Fibroblast of skin of right biceps (primary cell): ENCODE measurements around the gene MIF4GD.
"Not testable (repeated sequence)": the region's sequence is repeated elsewhere in the genome, so short reads cannot be mapped to it uniquely, and the experiment has no call there.

ENCODE experiments used
- DNase-seq: peaks from one replicate; pipeline ENCODE4 v3.0.0-alpha.2; 2013

MIF4GD gene

DNA sequence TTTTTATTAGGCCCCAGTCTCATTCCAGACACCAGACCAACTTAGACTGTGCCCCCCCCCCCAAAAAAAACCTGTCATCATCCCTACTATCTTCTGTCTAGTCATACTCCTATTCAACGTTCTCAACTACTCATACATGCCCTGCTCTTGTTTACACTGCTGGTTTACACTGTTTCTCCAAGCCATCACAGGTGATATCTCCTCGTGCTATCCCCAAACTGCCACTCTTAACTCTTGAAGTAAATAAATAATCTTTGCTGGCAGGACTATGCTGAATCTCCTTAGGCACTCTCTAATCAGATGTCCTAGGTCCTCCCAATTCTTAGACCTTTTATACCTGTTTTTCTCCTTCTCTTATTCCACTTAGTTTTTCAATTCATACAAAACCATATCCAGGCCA, 13.8 kb downstream of the MIF4GD start:
- DNase-seq: not testable (repeated sequence)

DNA sequence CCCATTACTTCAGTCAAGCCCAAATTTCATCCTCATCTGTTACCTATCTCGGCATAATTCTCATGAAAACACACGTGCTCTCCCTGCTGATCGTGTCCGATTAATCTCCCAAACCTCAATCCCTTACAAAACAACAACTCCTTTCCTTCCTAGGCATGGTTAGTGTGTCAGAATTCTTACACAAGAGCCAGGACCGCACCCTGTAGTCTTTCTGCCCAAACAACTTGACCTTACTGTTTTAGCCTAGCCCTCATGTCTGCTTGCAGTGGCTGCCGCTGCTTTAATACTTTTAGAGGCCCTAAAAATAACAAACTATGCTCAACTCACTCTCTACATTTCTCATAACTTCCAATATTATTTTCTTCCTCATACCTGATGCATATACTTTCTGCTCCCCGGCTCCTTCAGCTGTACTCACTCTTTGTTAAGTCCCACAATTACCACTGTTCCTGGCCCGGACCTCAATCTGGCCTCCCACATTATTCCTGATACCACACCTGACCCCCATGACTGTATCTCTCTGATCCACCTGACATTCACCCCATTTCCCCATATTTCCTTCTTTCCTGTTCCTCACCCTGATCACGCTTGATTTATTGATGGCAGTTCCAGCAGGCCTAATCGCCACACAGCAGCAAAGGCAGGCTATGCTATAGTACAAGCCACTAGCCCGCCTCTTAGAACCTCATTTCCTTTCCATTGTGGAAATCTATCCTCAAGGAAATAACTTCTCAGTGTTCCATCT, 14.9 kb downstream of the MIF4GD start:
- DNase-seq: not testable (repeated sequence)

DNA sequence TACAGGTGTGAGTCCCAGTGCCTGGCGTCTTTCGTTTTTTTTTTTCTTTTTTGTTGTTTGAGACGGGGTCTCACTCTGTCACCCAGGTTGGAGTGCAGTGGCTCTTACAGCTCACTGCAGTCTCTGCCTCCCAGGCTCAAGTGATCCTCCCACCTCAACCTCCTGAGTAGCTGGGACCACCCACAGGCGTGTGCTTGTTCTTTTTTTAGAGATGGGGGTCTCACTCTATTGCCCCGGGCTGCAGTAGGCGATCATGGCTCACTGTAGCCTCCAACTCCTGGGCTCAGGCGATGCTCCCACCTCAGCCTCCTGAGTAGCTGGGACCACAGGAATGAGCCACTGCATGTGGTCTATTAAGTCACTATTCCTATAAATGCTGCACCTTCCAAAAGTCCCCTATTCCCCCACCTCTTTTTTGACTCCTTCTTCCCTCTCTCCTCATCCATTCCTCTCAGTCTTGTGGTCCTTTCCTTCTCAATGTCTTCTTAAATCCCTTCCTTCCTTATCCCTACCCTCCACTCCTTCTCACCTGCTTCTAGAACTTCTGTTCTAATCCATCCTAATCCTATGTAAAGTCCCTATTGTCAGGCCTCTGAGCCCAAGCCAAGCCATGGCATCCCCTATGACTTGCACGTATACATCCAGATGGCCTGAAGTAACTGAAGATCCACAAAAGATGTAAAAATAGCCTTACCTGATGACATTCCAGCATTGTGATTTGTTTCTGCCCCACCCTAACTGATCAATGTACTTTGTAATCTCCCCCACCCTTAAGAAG, 18.8 kb downstream of the MIF4GD start:
- no peak for DNase-seq

DNA sequence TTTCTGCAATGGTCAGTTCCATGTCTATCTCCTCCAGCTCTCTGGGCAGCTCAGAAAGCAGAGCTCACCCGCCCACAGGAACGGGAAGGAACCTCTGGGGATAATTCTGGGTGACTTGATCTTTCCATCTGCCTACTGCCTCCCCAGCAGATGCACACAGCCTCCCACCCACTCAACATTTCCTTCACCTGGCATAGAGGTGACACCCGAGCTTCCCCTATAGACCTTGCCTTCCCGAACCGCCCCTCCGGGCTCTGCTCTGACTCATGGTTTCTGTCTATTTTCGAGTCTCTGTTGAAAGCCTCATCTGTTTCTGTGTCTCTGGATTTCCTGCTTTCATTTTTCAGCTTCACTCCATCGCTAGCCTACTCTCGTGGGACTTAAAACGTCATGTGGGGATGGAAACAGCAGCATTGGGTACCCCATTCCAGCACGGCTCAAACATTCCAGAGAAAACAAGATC, 21.0 kb downstream of the MIF4GD start:
- peak; percentile 60 for DNase-seq

DNA sequence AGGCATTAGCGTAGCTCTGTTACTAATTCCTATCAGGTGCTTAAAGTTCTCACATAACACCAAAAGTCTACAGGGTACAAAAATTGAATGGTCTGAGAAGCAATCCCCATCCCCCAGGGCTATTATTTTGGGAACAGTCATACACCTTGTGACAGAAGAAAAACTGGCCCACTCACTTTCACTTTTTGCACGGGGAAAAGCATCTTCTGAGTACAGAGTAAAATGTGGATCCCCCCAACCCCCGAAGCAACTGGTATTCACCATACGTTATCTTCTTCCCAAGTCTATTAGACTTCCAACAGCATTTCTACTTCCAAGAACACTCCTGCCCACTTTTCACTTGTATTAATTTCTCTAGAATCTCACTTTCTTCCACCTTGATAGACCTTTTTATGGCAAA, 21.5 kb downstream of the MIF4GD start:
- DNase-seq: no peak

DNA sequence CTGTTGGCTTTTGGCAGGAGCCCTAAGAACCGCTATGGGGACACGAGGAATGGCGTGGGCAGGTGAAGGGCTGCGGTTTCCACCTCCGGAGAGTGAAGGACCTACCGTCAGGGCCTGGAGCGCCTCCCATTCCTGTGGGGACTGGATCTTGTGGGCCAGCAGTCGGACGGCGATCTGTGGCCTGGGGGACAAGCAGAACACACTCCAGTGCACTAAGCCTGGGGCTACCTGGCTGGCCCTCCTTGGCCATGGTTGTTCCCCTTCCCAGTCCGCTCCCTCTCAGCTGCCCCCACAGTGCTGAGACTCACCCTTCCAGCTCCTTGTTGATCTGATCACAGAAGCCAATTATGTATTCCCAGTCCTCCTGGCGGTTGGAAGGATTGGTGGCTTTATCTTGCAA, 24.6 kb downstream of the MIF4GD start:
- DNase-seq: no peak

DNA sequence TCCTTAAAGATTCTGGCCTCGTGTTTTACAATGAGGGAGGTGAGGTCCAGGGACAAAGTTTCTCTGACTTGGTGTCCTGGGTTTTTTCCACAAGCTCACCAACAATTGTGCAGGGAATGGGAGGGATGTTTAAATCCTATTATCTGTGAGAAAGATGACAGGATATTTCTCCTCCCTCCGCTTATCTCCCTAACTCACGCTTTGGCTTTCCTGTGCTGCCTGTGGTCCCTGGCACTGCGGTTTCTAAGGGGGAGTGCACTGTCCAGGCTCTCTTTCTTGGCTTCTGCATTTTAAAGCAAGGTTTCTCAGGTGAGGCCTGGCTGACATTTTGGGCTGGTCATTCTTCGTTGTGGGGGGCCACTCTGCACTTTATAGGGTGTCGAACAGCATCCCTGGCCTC, 26.0 kb downstream of the MIF4GD start:
- DNase-seq: no peak

DNA sequence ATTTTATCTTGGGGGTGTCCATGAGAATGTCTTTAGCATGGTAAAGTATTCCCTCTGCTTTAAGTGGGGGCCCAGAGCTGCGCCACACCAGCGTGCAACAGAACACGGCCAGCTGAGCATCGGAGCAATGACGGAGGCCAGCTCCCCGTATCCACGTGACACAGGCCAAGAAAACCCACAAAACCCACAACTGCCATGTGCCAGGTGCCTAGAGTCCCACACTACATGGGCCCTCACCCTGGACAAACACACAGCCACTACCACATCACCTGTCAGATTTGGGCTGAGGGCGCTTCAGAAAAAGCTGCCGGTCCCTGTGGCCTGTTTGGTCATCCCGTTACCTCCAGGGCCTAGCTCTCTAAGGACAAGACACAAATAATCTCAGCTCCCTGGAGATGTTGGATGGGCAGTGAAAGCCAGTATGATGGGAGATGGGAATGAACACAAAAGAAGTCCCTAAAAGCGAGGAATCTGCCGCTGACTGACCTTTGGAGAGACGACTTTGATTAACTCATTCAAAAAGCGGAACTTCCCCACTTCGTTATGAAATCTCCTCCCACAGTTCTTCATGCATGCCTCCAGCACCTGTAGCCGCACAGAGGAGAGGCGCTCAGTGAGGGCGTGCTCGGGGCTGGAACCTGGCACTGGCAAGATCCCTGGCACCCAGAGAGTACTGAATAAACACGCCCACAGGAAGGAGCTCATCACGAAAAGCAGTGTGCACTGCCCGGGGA, 26.7 kb downstream of the MIF4GD start:
- DNase-seq: no peak

DNA sequence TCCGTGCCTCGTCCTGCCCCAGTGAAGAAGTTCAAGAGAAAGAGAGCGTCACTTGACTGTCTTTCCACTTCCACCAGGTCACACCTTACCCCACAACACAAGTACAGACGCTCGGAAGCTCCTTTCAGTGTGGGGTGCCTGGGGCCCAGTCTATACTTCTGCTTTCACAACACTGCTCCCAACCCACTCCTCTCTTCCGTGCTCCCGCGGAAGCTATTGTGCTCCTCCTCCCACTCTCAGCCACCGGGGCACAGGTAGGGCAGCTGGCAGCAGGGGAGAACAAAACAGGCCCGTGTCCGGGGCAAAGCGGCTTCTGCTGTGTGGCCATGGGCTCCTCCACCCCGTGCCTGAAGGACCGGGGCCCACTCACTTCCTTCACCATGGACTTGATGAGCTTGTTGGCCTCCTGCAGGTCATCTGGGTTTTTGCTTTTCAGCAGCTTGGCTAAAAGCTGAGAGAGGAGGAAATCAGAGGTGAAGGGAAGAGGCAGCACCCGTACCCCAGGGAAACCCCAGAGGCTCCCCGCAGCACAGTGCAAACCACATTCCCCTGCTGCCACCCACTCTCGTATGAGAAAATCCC, 28.5 kb downstream of the MIF4GD start:
- no peak for DNase-seq

DNA sequence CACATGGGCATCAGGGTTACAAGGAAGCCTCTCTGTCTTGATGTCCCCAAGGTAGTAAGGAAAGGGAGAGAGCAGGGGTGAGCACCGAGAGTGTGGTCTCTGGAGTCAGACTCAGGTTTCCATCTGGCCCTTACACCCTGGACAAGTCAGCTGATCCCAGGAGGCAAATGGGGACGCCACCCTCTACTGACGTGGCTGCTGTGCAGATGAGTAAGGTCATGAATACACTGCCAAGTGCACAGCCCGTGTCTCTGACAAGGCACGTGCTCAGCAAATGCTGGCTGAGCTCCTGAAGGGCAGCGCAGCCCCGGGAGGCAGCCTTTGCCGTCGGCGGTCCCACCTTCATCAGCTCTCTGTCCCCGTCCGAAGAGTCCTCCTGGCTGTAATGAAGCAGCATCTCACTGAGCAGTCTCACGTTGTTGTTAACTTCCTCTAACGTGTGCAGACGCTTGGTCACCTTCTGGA, 29.0 kb downstream of the MIF4GD start:
- peak; percentile 25 for DNase-seq

DNA sequence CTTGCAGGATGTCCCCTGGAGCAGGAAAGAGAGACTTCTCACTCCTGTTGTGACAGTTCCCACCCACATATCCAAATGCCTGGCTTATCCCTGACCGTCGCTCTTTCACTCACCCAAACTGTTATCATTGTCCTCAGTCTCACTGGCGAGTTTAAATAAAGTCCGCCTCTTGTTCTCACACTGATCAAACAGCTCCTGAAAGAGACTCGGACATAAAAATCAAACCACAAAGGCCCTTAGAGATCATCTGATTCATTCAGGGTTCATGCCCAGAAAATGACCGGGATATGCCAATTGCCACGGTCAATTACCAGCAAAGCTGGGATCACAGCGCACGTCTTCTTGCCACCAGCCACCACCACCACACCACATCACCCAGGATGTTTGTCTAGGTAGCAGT, 29.5 kb downstream of the MIF4GD start:
- DNase-seq: no peak

DNA sequence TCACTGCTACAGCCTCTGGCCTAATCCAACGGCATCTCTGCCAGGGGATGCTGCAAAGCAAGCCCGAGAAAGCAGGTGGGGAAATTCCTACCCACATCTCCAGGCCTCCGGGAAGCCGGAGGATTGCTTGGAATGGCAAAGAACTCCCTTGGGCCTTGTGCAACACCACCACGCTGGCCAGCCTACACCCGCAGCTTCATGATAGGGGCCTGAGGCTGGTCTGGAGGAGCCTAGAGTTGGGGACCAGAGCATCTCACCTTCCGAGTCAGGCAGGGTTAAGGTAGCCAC, 29.9 kb downstream of the MIF4GD start:
- DNase-seq: peak; percentile 17

DNA sequence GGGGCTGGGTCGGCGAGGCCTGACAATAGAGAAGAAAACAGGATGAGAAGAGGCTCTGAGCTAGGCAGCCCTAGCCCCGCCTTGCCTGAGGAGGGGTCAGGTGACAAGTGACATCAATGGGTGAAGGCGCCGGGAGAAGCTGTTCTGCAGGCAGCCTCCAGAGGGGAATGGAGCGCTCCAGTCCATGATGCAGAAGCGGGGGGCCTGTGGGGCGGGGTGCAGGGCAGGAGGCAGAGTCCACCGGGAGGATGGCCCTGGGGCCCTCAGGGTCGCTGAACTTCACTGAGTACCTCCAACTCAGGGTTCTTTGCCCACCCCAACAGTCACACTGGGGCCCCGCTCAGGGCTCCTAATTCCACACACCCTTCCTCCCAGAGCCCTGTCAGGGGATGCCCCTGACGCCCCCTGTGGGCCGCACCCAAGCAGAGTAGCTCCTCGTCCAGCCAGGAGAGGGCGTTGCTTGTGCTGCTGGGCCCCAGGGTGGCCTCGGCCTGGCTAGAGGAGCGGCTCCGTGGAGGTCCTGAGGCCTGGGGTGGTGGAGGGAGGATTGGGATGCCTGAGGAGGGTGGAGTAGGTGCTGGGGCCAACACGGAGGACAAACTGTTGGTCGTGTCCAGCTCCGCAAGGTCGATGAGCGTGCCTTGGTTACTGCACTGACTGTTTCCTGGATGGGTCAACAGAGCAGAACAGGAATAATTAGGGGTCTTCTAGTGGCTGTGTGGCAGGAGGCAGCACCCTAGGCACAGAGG, 30.5 kb downstream of the MIF4GD start:
- peak; percentile 44 for DNase-seq

DNA sequence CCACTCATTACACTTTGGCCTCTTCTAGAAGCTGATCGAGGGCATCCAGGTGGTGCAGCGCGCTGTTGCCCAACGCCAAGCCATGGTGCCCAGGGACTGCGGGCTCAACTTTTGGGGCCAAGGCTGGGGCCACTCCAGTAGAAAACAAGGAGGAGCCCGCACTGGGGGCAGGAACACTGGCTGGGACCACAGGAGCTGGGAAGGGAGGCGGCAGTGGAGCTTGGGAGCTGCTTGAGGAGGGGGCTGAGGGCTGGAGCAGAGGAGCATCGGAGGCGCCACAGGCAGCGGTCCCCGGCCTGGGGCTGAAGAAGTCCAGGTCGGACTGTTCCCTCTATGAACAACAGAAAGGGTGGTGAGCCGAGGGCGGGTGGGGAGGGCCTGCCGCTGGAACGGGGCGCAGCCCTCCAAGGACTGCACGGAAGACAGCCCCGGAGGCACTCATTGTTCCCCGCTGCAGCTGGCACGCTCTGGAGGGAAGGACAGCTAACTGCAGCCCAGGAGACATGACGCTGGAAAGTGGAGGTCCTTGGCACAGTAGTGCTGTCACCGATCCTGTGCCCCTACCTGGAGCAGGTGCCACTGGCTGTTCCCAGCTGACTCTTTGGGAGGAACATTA, 31.1 kb downstream of the MIF4GD start:
- DNase-seq: no peak

DNA sequence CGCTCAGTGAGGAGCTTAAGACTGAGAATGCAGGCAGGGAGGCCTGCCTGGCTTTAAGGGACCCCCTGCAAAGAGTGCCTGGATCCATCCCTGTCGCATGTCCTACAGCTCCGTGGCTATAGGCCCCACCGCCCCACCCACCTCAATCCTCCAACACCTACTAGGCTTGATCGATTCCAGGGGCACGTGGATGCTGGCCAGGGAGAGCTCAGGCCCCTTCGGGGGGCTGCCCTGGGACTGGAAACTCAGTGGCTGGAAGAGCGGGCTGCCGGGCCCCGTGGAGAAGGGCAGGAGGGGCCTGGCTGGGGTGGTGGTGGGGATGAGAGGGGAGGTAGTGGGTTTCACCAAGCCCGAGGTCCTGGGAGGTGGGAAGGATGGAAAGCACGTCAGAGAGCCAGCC, 31.8 kb downstream of the MIF4GD start:
- DNase-seq: no peak

DNA sequence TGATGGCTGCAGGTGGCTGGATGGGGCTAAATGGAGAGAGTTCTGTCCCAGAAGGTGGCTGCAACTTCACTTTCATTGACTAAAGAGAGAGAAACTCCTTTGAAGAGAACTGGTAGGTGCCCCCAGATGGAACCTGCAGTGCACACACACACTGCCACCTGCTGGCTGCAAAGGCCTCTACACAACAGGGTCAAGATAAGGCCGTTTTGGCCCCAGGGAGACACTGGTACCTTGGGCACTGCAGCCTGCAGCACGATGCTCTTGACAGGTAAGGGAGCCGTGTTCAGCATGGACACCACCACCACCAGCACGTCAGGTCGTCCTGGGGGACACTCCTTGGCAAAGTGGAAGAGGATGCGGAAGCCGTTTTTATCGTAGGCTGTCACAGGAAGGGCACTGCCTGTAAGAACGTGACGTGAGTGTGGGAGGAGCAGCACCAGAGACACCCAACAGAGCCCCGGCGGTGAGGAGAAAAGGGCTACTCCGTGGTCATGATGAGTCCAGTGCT, 32.3 kb downstream of the MIF4GD start:
- DNase-seq: peak; percentile 57

DNA sequence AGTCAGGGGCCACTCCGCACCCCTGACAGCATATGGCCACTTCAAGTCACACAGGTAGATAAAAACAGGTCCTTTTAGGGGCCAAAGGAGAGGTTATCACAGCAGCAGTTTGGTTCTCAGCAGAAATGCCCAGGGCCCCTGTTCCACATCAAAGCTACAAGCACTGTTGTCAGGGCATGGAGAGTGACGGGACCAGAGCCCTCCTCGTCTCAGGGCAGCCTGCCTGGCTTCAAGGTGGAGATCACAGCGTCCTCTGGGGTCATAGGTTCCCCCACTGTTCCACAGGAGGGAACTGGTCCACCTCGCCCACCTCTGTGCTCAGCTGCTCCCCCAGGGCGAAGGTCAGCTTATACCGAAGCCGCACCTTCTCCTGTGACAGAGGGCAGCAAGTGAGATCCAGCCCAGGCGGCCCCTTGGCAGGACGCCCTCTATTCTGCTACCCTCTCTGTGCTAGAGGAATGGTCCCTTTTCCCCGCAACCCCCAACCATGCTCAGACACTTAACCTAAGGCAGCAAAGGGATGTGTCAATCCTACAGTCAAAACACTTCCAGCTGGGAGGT, 32.9 kb downstream of the MIF4GD start:
- DNase-seq: no peak

DNA sequence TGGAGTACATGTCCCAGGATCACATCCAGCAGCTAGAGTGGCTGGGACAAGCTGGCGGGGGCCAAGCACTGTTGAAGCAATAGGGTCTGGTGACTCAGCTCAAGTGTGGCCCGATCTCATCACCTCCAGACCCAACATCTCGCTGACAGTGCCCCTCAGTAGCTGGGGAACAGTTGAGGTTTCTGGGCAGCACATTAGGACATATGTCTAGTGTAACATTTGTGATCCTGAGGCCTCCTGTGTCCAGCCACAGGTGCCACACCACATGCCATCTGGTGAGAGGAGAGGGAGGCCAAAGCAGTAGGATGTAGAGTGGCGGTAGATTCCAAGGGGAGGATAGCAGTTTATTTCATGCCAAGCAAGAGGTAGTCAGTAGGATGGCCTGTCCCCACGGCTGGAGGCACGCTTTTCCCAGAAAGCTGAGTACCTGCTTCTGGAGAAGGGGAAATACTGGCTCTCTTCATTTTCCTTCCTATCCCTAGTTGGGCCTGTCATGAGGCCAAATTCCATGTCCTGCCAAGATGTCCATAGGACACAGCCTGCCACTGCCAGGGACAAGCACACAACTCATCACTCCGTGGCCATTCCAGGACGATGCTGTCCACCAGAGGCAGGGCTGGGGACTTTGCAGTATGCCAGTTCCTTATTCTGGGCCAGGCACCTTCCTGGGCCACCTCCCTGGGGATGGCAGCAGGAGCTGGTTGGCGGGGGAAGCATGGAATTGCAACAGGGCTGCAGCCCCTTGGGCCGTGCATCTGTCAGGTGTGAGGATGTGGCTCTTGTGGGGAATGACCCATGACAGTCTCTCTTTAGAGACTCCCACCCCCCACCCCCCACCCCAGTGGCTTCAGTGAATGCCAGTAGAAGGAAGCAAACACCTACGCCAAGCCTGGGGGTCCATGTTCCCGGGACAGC, 33.7 kb downstream of the MIF4GD start:
- DNase-seq: no peak

DNA sequence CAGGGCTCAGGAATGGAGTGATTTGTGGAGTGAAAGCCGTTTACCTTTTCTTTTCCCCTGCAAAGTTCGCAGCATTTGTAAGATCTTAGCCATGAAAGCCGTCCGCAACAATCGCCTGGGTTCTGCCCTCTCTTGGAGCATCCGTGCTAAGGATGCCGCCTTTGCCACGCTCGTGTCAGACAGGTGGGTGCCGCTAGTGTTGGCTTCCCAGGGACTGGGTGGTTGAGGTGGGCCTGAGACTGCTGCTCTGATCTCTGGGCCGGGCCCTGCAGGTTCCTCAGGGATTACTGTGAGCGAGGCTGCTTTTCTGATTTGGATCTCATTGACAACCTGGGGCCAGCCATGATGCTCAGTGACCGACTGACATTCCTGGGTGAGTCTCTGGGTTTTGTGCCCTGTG, 38.2 kb downstream of the MIF4GD start:
- DNase-seq: no peak

DNA sequence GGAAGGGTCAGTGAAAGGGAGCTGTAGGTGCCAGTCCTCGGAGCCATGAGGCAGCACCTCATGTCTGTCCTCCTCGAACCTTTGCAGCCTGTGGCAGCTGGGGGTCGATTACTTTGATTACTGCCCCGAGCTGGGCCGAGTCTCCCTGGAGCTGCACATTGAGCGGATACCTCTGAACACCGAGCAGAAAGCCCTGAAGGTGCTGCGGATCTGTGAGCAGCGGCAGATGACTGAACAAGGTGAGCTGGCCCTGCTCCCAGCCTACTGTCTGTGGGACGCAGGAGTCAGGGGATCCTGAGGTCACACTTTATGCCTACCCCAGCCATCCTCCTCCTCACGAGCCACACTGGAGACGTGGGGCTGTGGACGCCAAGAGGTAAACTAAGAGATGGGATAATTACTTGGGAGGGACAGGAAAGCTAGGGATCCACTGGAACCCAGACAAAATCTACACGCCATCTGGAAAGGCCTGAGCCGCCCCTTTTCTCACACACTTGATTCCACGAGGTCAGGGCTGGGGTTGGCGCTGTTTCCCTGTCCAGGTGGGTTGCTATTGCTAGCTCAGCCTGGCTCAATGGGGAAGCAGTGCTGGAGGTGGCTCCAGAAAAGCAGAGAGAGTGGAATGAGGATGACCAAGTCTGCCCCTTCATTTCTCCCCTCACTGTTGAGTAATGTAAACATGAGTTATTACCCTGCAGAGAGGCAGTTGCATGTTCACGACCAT, 39.1 kb downstream of the MIF4GD start:
- DNase-seq: no peak
